DOHH2 (cell line): Measurements from ENCODE around the gene SLC2A10.

Experiments used
- H3F3A ChIP-seq: fragments of 200-600 bp; sonication (generic), shearing (Covaris generic); 2 replicates; pipeline ENCODE4 v1.6.0; 2016; ENCODE audit warnings: antibody characterized with exemption, mild to moderate bottlenecking; ENCODE audit not compliant: control insufficient read depth, insufficient read depth
- H3K27ac ChIP-seq: fragments of 200-600 bp; sonication (generic); 2 replicates; pipeline ENCODE4 v1.5.1; 2014; ENCODE audit warnings: low read depth, mild to moderate bottlenecking, low read length, moderate library complexity
- H3K27me3 ChIP-seq: fragments of 200-600 bp; sonication (generic); 2 replicates; pipeline ENCODE4 v1.6.1; 2014; ENCODE audit warnings: mild to moderate bottlenecking, low read length, mixed read lengths; ENCODE audit not compliant: control insufficient read depth
- H3K36me3 ChIP-seq: fragments of 200-600 bp; sonication (generic); 2 replicates; pipeline ENCODE4 v1.6.1; 2014; ENCODE audit warnings: mild to moderate bottlenecking, low read length, moderate library complexity, mixed read lengths; ENCODE audit not compliant: control insufficient read depth
- H3K4me1 ChIP-seq: fragments of 200-600 bp; sonication (generic); 2 replicates; pipeline ENCODE4 v1.6.1; 2014; ENCODE audit warnings: mild to moderate bottlenecking, low read length, mixed read lengths; ENCODE audit not compliant: control insufficient read depth
- H3K4me2 ChIP-seq: fragments of 200-600 bp; sonication (generic); 2 replicates; pipeline ENCODE4 v1.6.0; 2014; ENCODE audit warnings: mild to moderate bottlenecking, low read length, moderate library complexity
- H3K4me3 ChIP-seq: fragments of 200-600 bp; sonication (generic); 2 replicates; pipeline ENCODE4 v1.5.1; 2014; ENCODE audit warnings: mild to moderate bottlenecking, low read length, mixed read lengths
- H3K79me2 ChIP-seq: fragments of 200-600 bp; sonication (generic); 2 replicates; pipeline ENCODE4 v1.6.1; 2014; ENCODE audit warnings: mild to moderate bottlenecking, low read length, mixed read lengths; ENCODE audit not compliant: control insufficient read depth
- H3K9me2 ChIP-seq: fragments of 200-600 bp; sonication (generic); replicated peaks from 2 replicates; pipeline ENCODE4 v1.6.1; 2014; ENCODE audit warnings: mild to moderate bottlenecking, low read length, mixed read lengths; ENCODE audit not compliant: control insufficient read depth
- H3K9me3 ChIP-seq: fragments of 200-600 bp; sonication (generic); 2 replicates; pipeline ENCODE4 v1.6.1; 2014; ENCODE audit warnings: antibody characterized with exemption, low read length, mixed read lengths; ENCODE audit not compliant: control insufficient read depth, insufficient read depth
- H4K20me1 ChIP-seq: fragments of 200-600 bp; sonication (generic); 2 replicates; pipeline ENCODE4 v1.6.0; 2014; ENCODE audit warnings: low read depth, mild to moderate bottlenecking, antibody characterized with exemption, low read length, moderate library complexity; ENCODE audit not compliant: control insufficient read depth, insufficient read depth
- EZH2phosphoT487 ChIP-seq: fragments of 200-600 bp; sonication (generic); IDR thresholded peaks from 2 replicates; pipeline ENCODE4 v1.6.1; 2017; ENCODE audit warnings: borderline replicate concordance, mild to moderate bottlenecking, antibody characterized with exemption, low read length, moderate library complexity, mixed read lengths
- TF ChIP-seq, protein P1 (sequence below): fragments of 200-600 bp; sonication (generic); IDR thresholded peaks from one replicate; pipeline ENCODE4 v1.5.1; 2014; ENCODE audit warnings: antibody characterized with exemption, mild to moderate bottlenecking, low read depth, low read length; ENCODE audit not compliant: poor library complexity, severe bottlenecking

Gene SLC2A10

DNA sequence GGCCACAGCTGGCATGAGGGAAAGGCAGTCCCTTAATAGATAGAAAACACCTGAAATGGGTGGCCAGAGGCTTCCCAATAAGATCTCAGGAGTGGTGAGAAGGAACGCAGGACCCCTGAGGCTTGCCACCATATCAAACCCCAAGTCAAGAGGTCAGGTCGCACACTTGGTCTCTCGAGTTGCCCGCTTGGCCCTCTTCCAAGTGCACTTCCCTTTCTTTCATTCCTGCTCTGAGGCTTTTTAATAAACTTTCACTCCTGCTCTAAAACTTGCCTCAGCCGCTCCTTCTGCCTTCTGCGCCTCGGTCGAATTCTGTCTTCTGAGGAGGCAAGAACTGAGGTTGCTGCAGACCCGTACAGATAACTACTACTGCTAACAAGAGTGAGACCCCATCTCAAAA, 64.2 kb downstream of the SLC2A10 start:
- no peaks in the 10 kb centered on the region for H3K79me2 ChIP-seq
- no peaks in the 10 kb centered on the region for H3K36me3 ChIP-seq
- no peak overlapping the region for H3K4me3 ChIP-seq
- H3K4me1 ChIP-seq = no peaks in the 10 kb centered on the region
- H3K27me3 ChIP-seq = no peaks in the 10 kb centered on the region
- TF ChIP-seq, protein P1, sequence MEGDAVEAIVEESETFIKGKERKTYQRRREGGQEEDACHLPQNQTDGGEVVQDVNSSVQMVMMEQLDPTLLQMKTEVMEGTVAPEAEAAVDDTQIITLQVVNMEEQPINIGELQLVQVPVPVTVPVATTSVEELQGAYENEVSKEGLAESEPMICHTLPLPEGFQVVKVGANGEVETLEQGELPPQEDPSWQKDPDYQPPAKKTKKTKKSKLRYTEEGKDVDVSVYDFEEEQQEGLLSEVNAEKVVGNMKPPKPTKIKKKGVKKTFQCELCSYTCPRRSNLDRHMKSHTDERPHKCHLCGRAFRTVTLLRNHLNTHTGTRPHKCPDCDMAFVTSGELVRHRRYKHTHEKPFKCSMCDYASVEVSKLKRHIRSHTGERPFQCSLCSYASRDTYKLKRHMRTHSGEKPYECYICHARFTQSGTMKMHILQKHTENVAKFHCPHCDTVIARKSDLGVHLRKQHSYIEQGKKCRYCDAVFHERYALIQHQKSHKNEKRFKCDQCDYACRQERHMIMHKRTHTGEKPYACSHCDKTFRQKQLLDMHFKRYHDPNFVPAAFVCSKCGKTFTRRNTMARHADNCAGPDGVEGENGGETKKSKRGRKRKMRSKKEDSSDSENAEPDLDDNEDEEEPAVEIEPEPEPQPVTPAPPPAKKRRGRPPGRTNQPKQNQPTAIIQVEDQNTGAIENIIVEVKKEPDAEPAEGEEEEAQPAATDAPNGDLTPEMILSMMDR = no peak
- TF ChIP-seq EZH2phosphoT487 = no peak
- H3K9me3 ChIP-seq = no peaks in the 10 kb centered on the region
- no peak overlapping the region for H3K4me2 ChIP-seq
- H3K9me2 ChIP-seq = no peaks in the 10 kb centered on the region
- H3F3A ChIP-seq = no peaks in the 10 kb centered on the region
- no peak overlapping the region for H3K27ac ChIP-seq
- H4K20me1 ChIP-seq = no peaks in the 10 kb centered on the region

DNA sequence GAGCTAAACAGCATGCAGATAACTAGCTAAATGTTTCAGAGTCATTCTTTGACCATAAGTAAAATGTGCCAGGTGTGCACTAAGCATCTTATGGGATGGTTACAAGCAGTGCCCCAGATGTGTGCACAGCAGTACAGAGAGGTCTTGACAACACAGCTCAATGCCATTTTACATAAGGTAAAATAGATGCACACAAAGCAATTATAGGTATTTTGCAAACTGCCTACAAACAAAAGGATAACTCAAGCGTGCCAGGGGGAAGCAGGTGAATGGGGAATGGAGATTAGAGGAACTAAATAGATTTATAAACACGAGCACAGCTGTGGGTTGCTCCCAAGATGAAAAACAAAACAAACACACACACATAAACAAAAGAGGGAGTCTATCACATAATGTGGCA, 64.8 kb downstream of the SLC2A10 start:
- no peaks in the 10 kb centered on the region for H3K9me3 ChIP-seq
- H3K27ac ChIP-seq = no peak overlapping the region
- TF ChIP-seq, protein P1 = no peak
- TF ChIP-seq EZH2phosphoT487 = no peak
- no peaks in the 10 kb centered on the region for H3K27me3 ChIP-seq
- no peaks in the 10 kb centered on the region for H3K36me3 ChIP-seq
- H3K4me2 ChIP-seq = no peak overlapping the region
- H3F3A ChIP-seq = no peaks in the 10 kb centered on the region
- H3K9me2 ChIP-seq = no peaks in the 10 kb centered on the region
- H4K20me1 ChIP-seq = no peaks in the 10 kb centered on the region
- no peaks in the 10 kb centered on the region for H3K79me2 ChIP-seq
- H3K4me3 ChIP-seq = no peak overlapping the region
- H3K4me1 ChIP-seq = no peaks in the 10 kb centered on the region

DNA sequence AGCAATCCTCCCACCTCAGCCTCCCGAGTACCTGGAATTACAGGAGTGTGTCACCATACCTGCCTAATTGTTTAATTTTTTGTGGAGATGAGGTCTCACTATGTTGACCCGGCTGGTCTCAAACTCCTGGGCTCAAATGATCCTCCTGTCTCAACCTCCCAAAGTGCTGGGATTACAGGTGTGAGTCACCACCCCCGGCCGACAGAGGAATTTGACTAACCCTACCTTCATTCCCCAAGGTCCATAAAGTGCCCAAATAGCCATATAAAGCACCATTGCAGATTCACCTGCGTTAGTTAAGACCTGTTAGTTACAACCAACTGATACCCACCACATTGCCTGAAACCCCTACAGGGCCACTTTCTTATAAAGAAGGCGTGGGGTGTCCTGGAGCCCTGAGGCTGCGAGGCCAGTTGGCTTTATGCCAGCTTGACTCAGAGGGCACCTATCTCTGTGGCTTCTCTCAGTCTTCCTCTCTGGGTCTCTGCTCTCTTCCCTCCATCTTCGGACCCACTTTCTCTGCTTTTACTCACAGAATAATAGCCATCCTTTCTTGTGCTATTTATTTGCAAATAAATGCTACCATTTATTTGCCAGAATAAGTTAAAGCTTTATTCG, 65.6 kb downstream of the SLC2A10 start:
- H3K27ac ChIP-seq = no peak overlapping the region
- H3K79me2 ChIP-seq = no peaks in the 10 kb centered on the region
- no peaks in the 10 kb centered on the region for H3K27me3 ChIP-seq
- H3K9me3 ChIP-seq = no peaks in the 10 kb centered on the region
- no peaks in the 10 kb centered on the region for H3K9me2 ChIP-seq
- H3F3A ChIP-seq = no peaks in the 10 kb centered on the region
- no peak for TF ChIP-seq EZH2phosphoT487
- TF ChIP-seq, protein P1 = no peak
- no peaks in the 10 kb centered on the region for H3K4me1 ChIP-seq
- H3K36me3 ChIP-seq = no peaks in the 10 kb centered on the region
- H4K20me1 ChIP-seq = no peaks in the 10 kb centered on the region
- no peak overlapping the region for H3K4me3 ChIP-seq
- no peak overlapping the region for H3K4me2 ChIP-seq
